ENCODE data around the gene HSDL2.

DNA sequence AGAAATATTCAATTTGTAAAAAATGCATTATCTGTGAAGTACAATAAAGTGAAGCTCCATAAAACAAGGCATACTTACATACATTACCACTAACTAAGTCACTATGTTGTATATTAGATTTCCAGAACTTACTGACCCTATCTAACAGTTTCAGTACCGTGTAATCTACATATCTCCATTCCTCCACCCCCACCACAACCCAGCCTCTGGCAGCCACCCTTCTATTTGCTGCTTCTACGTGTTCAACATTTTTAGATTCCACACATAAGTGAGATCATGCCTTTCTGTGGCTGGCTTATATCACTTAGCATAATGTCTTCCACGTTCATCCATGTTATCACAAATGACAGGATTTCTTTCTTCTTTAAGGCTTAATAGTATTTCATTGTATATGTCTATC, 15.1 kb upstream of the HSDL2 start:
- TF ChIP-seq, protein P1, sequence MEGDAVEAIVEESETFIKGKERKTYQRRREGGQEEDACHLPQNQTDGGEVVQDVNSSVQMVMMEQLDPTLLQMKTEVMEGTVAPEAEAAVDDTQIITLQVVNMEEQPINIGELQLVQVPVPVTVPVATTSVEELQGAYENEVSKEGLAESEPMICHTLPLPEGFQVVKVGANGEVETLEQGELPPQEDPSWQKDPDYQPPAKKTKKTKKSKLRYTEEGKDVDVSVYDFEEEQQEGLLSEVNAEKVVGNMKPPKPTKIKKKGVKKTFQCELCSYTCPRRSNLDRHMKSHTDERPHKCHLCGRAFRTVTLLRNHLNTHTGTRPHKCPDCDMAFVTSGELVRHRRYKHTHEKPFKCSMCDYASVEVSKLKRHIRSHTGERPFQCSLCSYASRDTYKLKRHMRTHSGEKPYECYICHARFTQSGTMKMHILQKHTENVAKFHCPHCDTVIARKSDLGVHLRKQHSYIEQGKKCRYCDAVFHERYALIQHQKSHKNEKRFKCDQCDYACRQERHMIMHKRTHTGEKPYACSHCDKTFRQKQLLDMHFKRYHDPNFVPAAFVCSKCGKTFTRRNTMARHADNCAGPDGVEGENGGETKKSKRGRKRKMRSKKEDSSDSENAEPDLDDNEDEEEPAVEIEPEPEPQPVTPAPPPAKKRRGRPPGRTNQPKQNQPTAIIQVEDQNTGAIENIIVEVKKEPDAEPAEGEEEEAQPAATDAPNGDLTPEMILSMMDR (conservative IDR thresholded peaks at IDR 0.05 in 1 of 2, IDR thresholded peaks at IDR 0.05 in 1 of 2; ENCODE audit: extremely low read depth in 1 of 2, insufficient read depth in 1 of 2, low read depth in 1 of 2, low read length in 2 of 2): no peak
- TF ChIP-seq EZH2 (IDR thresholded peaks at IDR 0.05; ENCODE audit: borderline replicate concordance, low read length): no peak

Data from mammary epithelial cell (primary cell).